Fibroblast of skin of right biceps (primary cell): ENCODE data around the gene ZSCAN23.
"Not testable (repeated sequence)": the region's sequence is repeated elsewhere in the genome, so short reads cannot be mapped to it uniquely, and the experiment has no call there.

ENCODE experiments used
- DNase-seq: peaks from one replicate; pipeline ENCODE4 v3.0.0-alpha.2; 2013

The ZSCAN23 gene

GRCh38 chr6:28443112-28443773 lies at the start of gene ZSCAN23:
Gene ZSCAN23, minus strand, starts transcription at chr6:28443491. Its CDS starts 7,225 bp downstream, at chr6:28436266.
- peak; percentile 91 for DNase-seq

GRCh38 chr6:28491984-28492317 lies 48.7 kb upstream of the ZSCAN23 start:
- no peak for DNase-seq

- DNase-seq: peak; percentile 28
Measured at GRCh38 chr6:28490205-28490890, 47.1 kb upstream of the ZSCAN23 start.

GRCh38 chr6:28489366-28490204 lies 46.3 kb upstream of the ZSCAN23 start:
- peak; percentile 82 for DNase-seq

- DNase-seq: peak; percentile 77
Measured at GRCh38 chr6:28488916-28489365, 45.6 kb upstream of the ZSCAN23 start.

GRCh38 chr6:28486988-28487742 lies 43.9 kb upstream of the ZSCAN23 start:
- no peak for DNase-seq

- DNase-seq: no peak
Measured at GRCh38 chr6:28486533-28486932, 43.2 kb upstream of the ZSCAN23 start.

GRCh38 chr6:28485482-28485881 lies 42.2 kb upstream of the ZSCAN23 start:
- DNase-seq: no peak

GRCh38 chr6:28480253-28480932 lies 37.1 kb upstream of the ZSCAN23 start:
- DNase-seq: no peak

GRCh38 chr6:28478518-28478917 lies 35.2 kb upstream of the ZSCAN23 start:
- DNase-seq: no peak

GRCh38 chr6:28474441-28475219 lies 31.3 kb upstream of the ZSCAN23 start:
- peak; percentile 86 for DNase-seq

GRCh38 chr6:28469153-28469745 lies 26.0 kb upstream of the ZSCAN23 start:
- not testable (repeated sequence) for DNase-seq

- DNase-seq: no peak
Measured at GRCh38 chr6:28468056-28468455, 24.8 kb upstream of the ZSCAN23 start.

GRCh38 chr6:28462401-28462800 lies 19.1 kb upstream of the ZSCAN23 start:
- no peak for DNase-seq

GRCh38 chr6:28458568-28458967 lies 15.3 kb upstream of the ZSCAN23 start:
- no peak for DNase-seq

GRCh38 chr6:28449056-28449455 lies 5.8 kb upstream of the ZSCAN23 start:
- DNase-seq: no peak

GRCh38 chr6:28447512-28447906 lies 4.2 kb upstream of the ZSCAN23 start:
- DNase-seq: not testable (repeated sequence)

- peak; percentile 9 for DNase-seq
Measured at GRCh38 chr6:28446818-28447511, 3.7 kb upstream of the ZSCAN23 start.

GRCh38 chr6:28444759-28445158 lies 1.5 kb upstream of the ZSCAN23 start:
- DNase-seq: peak; percentile 40

GRCh38 chr6:28442586-28442985 lies 705 bp downstream of the ZSCAN23 start:
- no peak for DNase-seq
